Measurements from ENCODE around the gene PTPRD.

DNA sequence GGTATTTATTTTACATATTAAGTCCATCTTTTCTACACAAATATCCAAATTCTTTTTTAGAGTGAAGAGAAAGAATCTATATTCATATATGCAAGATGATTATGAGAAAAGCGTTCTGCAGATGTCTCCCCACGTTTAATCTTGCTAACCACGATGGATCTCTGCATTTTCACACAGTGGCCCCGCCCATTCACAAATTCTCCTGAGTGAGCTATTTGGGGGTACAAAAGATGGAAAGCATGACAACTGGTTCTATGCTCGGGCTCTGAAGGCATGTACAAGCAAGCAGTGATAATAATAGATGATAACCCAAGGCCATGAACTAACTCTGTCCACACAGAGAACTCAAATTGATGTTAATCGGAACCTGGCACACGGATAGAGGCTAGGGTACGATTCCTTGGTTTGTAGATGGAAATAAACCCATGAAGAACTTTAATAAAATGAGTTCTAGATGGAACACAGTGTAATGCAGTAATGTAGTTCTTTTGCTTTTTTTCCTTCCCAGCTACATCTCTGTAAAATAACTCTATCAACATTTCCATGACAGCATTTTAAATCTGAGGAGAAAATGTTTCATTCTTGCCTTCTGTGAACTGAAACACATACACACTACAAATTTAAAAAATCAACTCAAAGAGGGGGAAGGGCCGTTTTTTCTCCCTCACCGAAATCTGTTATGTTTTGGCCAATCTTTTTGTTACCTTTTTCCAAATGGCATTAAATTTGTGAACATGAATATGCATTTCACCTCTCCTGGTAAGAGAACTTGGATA is 1961.5 kb downstream of the PTPRD start:
- no peak for TF ChIP-seq ESRRA (IDR thresholded peaks at IDR 0.05; ENCODE audit: borderline replicate concordance, low read depth)
- TF ChIP-seq, protein P1, sequence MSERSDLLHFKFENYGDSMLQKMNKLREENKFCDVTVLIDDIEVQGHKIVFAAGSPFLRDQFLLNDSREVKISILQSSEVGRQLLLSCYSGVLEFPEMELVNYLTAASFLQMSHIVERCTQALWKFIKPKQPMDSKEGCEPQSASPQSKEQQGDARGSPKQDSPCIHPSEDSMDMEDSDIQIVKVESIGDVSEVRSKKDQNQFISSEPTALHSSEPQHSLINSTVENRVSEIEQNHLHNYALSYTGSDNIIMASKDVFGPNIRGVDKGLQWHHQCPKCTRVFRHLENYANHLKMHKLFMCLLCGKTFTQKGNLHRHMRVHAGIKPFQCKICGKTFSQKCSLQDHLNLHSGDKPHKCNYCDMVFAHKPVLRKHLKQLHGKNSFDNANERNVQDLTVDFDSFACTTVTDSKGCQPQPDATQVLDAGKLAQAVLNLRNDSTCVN (CRISPR knock-in tag; IDR thresholded peaks at IDR 0.05): no peak
- TF ChIP-seq NFYB (IDR thresholded peaks at IDR 0.05; ENCODE audit: extremely low read depth, insufficient read length): no peak
- TF ChIP-seq, protein P2, sequence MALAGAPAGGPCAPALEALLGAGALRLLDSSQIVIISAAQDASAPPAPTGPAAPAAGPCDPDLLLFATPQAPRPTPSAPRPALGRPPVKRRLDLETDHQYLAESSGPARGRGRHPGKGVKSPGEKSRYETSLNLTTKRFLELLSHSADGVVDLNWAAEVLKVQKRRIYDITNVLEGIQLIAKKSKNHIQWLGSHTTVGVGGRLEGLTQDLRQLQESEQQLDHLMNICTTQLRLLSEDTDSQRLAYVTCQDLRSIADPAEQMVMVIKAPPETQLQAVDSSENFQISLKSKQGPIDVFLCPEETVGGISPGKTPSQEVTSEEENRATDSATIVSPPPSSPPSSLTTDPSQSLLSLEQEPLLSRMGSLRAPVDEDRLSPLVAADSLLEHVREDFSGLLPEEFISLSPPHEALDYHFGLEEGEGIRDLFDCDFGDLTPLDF (CRISPR knock-in tag; IDR thresholded peaks at IDR 0.05): no peak
- TF ChIP-seq EZH2 (IDR thresholded peaks at IDR 0.05; ENCODE audit: borderline replicate concordance, low read depth, low read length): no peak
- TF ChIP-seq JUN (IDR thresholded peaks at IDR 0.05; ENCODE audit: borderline replicate concordance, low read depth, low read length): no peak
- no peak for TF ChIP-seq JUN (CRISPR knock-in tag; IDR thresholded peaks at IDR 0.05; ENCODE audit: borderline replicate concordance)
- no peak for TF ChIP-seq SETDB1 (IDR thresholded peaks at IDR 0.05; ENCODE audit: low read length)
- TF ChIP-seq DPF2 (IDR thresholded peaks at IDR 0.05): no peak
- TF ChIP-seq, protein P3, sequence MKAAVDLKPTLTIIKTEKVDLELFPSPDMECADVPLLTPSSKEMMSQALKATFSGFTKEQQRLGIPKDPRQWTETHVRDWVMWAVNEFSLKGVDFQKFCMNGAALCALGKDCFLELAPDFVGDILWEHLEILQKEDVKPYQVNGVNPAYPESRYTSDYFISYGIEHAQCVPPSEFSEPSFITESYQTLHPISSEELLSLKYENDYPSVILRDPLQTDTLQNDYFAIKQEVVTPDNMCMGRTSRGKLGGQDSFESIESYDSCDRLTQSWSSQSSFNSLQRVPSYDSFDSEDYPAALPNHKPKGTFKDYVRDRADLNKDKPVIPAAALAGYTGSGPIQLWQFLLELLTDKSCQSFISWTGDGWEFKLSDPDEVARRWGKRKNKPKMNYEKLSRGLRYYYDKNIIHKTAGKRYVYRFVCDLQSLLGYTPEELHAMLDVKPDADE (conservative IDR thresholded peaks at IDR 0.05; ENCODE audit: control insufficient read depth, low read depth, low read length): no peak
- no peak for TF ChIP-seq ERF (CRISPR knock-in tag; IDR thresholded peaks at IDR 0.05)
- TF ChIP-seq EP300 (IDR thresholded peaks at IDR 0.05; ENCODE audit: low read length): no peak
